WTC11 (cell line): ENCODE data around the gene TECR. TPM values are rescaled to one million over a fixed set of nuclear protein-coding genes. Genes with fewer than 3 reads are reported as not detected.

Source experiments
- ATAC-seq: fragments of 200-7000 bp; cut with Tn5 transposase; 2 replicates; pipeline ENCODE4 v1.10.0; 2021; ENCODE audit warnings: mild to moderate bottlenecking, moderate library complexity
- CTCF ChIA-PET: fragments of 300-600 bp; sonication (Branson Sonifier 250); formaldehyde crosslinking; loops from one replicate; lab custom pipeline; 2021; ENCODE audit warnings: antibody characterized with exemption; lab: Charles Lee
- POLR2A ChIA-PET: fragments of 350-600 bp; sonication (Branson Sonifier 250); formaldehyde crosslinking; loops from one replicate; lab custom pipeline; 2021; ENCODE audit warnings: antibody characterized with exemption; lab: Charles Lee
- DNase-seq: peaks from one replicate; pipeline ENCODE4 v3.0.0; 2021; ENCODE audit warnings: low spot score
- H3K27ac Mint-ChIP-seq: 2 replicates; pipeline ENCODE4 v1.8.0; 2021; ENCODE audit warnings: mixed read lengths
- H3K27me3 Mint-ChIP-seq: 2 replicates; pipeline ENCODE4 v1.8.0; 2021; ENCODE audit warnings: low read depth, mild to moderate bottlenecking, moderate library complexity, mixed read lengths
- H3K36me3 Mint-ChIP-seq: 2 replicates; pipeline ENCODE4 v1.8.0; 2021; ENCODE audit warnings: mixed read lengths
- H3K4me1 Mint-ChIP-seq: 2 replicates; pipeline ENCODE4 v1.8.0; 2022; ENCODE audit warnings: mixed read lengths
- H3K4me3 Mint-ChIP-seq: 2 replicates; pipeline ENCODE4 v1.8.0; 2021; ENCODE audit warnings: mild to moderate bottlenecking, moderate library complexity, mixed read lengths
- H3K9me3 Mint-ChIP-seq: 2 replicates; pipeline ENCODE4 v1.8.0; 2021; ENCODE audit warnings: mixed read lengths
- AFF4 ChIP-seq: sonication (generic); formaldehyde crosslinking; IDR thresholded peaks from 2 replicates; pipeline ENCODE4 v1.8.1; 2023; ENCODE audit warnings: mild to moderate bottlenecking, missing genetic modification reagents, borderline replicate concordance
- CREM ChIP-seq: sonication (generic); formaldehyde crosslinking; IDR thresholded peaks from 2 replicates; pipeline ENCODE4 v1.8.1; 2022; ENCODE audit warnings: mild to moderate bottlenecking, missing genetic modification reagents, moderate library complexity
- FOXJ3 ChIP-seq: sonication (generic); formaldehyde crosslinking; IDR thresholded peaks from 2 replicates; pipeline ENCODE4 v1.9.0; 2021; ENCODE audit warnings: missing genetic modification reagents, mild to moderate bottlenecking, borderline replicate concordance
- GABPB1 ChIP-seq: sonication (generic); formaldehyde crosslinking; IDR thresholded peaks from 2 replicates; pipeline ENCODE4 v1.8.1; 2023; ENCODE audit warnings: mild to moderate bottlenecking, missing genetic modification reagents
- GTF2I ChIP-seq: fragments of 250-450 bp; sonication (Bioruptor Pico); conservative IDR thresholded peaks from 2 replicates; pipeline ENCODE4 v1.4.0; 2021; ENCODE audit warnings: mild to moderate bottlenecking
- IRF1 ChIP-seq: sonication (generic); formaldehyde crosslinking; IDR thresholded peaks from 2 replicates; pipeline ENCODE4 v1.8.0; 2023; ENCODE audit warnings: missing genetic modification reagents
- IRF2 ChIP-seq: sonication (generic); formaldehyde crosslinking; IDR thresholded peaks from 2 replicates; pipeline ENCODE4 v1.8.0; 2022; ENCODE audit warnings: low read depth, missing genetic modification reagents, borderline replicate concordance
- MYBL2 ChIP-seq: sonication (generic); formaldehyde crosslinking; IDR thresholded peaks from 2 replicates; pipeline ENCODE4 v1.8.1; 2023; ENCODE audit warnings: mild to moderate bottlenecking, moderate library complexity, missing genetic modification reagents
- NR2C2 ChIP-seq: sonication (generic); formaldehyde crosslinking; IDR thresholded peaks from 2 replicates; pipeline ENCODE4 v1.8.0; 2022; ENCODE audit warnings: mild to moderate bottlenecking, missing genetic modification reagents
- PRRX2 ChIP-seq: fragments of 250-450 bp; sonication (Bioruptor Pico); IDR thresholded peaks from 2 replicates; pipeline ENCODE4 v1.8.0; 2021; ENCODE audit warnings: mild to moderate bottlenecking
- ZNF232 ChIP-seq: sonication (generic); formaldehyde crosslinking; IDR thresholded peaks from 2 replicates; pipeline ENCODE4 v1.8.0; 2022; ENCODE audit warnings: mild to moderate bottlenecking, missing genetic modification reagents
- ZNF263 ChIP-seq: sonication (generic); formaldehyde crosslinking; IDR thresholded peaks from 2 replicates; pipeline ENCODE4 v1.8.1; 2022; ENCODE audit warnings: low read depth, mild to moderate bottlenecking, moderate library complexity, missing genetic modification reagents
- ZNF317 ChIP-seq: sonication (generic); formaldehyde crosslinking; IDR thresholded peaks from 2 replicates; pipeline ENCODE4 v1.8.1; 2023; ENCODE audit warnings: low read depth, mild to moderate bottlenecking, moderate library complexity, missing genetic modification reagents, borderline replicate concordance
- ZNF396 ChIP-seq: fragments of 250-450 bp; sonication (Bioruptor Pico); IDR thresholded peaks from 2 replicates; pipeline ENCODE4 v1.8.0; 2021; ENCODE audit warnings: mild to moderate bottlenecking, moderate library complexity, borderline replicate concordance
- ZNF425 ChIP-seq: fragments of 250-450 bp; sonication (Bioruptor Pico); conservative IDR thresholded peaks from 2 replicates; pipeline ENCODE4 v1.9.0; 2021; ENCODE audit warnings: mild to moderate bottlenecking
- ZNF671 ChIP-seq: fragments of 250-450 bp; sonication (Bioruptor Pico); IDR thresholded peaks from 2 replicates; pipeline ENCODE4 v1.8.0; 2021; ENCODE audit warnings: mild to moderate bottlenecking
- total RNA-seq: library from RNA; stranded (reverse); gene quantifications from 3 replicates; pipeline ENCODE4 v1.2.3, GENCODE V29; 2021
- TF ChIP-seq, protein P1 (sequence below): fragments of 250-450 bp; sonication (Bioruptor Pico); IDR thresholded peaks from 2 replicates; pipeline ENCODE4 v1.8.0; 2021; ENCODE audit warnings: mild to moderate bottlenecking
- TF ChIP-seq, protein P2 (sequence below): sonication (generic); formaldehyde crosslinking; IDR thresholded peaks from 2 replicates; pipeline ENCODE4 v1.8.0; 2022; ENCODE audit warnings: mild to moderate bottlenecking, missing genetic modification reagents
- TF ChIP-seq, protein P3 (sequence below): fragments of 250-450 bp; sonication (Bioruptor Pico); IDR thresholded peaks from 2 replicates; pipeline ENCODE4 v1.9.0; 2021; ENCODE audit warnings: mild to moderate bottlenecking
- TF ChIP-seq, protein P4 (sequence below): fragments of 250-450 bp; sonication (Bioruptor Pico); IDR thresholded peaks from 2 replicates; pipeline ENCODE4 v1.9.0; 2021; ENCODE audit warnings: mild to moderate bottlenecking, borderline replicate concordance

TECR gene
- total RNA-seq, 1 experiment from 2014 or later, result 161 TPM

DNA sequence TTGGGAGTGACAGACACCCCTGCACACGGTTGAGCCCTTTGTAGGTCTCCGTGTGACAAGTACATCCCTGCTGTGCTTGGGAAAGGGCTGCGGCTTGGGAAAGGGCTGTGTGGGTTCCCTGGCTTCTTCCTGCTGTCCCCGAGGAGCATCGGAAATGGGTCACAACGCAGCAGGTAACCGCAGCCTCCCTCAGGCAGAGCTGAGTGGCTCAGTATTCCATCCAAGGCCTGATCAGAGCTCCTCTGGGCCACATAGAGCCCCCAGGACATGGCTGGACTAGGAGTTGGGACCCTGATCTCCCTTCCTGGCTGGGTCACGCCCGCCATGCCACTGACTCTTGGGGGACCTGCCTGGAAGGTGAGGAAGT, 16.3 kb downstream of the TECR start (continued):
- TF ChIP-seq ZNF263 (CRISPR knock-in tag), result no peak
- TF ChIP-seq ZNF317 (CRISPR knock-in tag), result no peak
- no peak for TF ChIP-seq MYBL2
- TF ChIP-seq, all 79 proteins: peak for 0

GRCh38 chr19:14550201-14550754, 20.9 kb downstream of the TECR start:
- H3K9me3 Mint-ChIP-seq, result no peaks in the 10 kb centered on the region
- H3K27ac Mint-ChIP-seq, result peak overlapping the region; percentile 67
- H3K36me3 Mint-ChIP-seq, result peaks cover 7% of the 10 kb centered on the region
- peaks cover 12% of the 10 kb centered on the region for H3K4me1 Mint-ChIP-seq
- ATAC-seq (no peak), DNase-seq (no peak)
- POLR2A ChIA-PET, result interaction anchor here (0.6 kb wide), 1 partner anchor 209 kb away, joined by 3 read pairs; no protein-coding TSS in a partner anchor
- CTCF ChIA-PET, result interaction anchor here (0.8 to 2.5 kb wide), 5 partner anchors 10 to 70 kb away, joined by 3 to 17 read pairs (median 12); partner anchors contain the start of gene DNAJB1
- H3K4me3 Mint-ChIP-seq, result no peak overlapping the region
- no peaks in the 10 kb centered on the region for H3K27me3 Mint-ChIP-seq
- TF ChIP-seq, protein P1, sequence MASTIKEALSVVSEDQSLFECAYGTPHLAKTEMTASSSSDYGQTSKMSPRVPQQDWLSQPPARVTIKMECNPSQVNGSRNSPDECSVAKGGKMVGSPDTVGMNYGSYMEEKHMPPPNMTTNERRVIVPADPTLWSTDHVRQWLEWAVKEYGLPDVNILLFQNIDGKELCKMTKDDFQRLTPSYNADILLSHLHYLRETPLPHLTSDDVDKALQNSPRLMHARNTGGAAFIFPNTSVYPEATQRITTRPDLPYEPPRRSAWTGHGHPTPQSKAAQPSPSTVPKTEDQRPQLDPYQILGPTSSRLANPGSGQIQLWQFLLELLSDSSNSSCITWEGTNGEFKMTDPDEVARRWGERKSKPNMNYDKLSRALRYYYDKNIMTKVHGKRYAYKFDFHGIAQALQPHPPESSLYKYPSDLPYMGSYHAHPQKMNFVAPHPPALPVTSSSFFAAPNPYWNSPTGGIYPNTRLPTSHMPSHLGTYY (CRISPR knock-in tag), result no peak
- TF ChIP-seq IRF2 (CRISPR knock-in tag) (no peak), NR2C2 (CRISPR knock-in tag) (no peak), GTF2I (CRISPR knock-in tag) (no peak), AFF4 (CRISPR knock-in tag) (no peak), CREM (CRISPR knock-in tag) (no peak), ZNF232 (CRISPR knock-in tag) (no peak), ZNF671 (CRISPR knock-in tag) (no peak), PRRX2 (CRISPR knock-in tag) (no peak), IRF1 (CRISPR knock-in tag) (no peak), ZNF396 (CRISPR knock-in tag) (no peak), FOXJ3 (CRISPR knock-in tag) (no peak), GABPB1 (no peak), ZNF425 (CRISPR knock-in tag) (no peak)
- TF ChIP-seq, protein P2, sequence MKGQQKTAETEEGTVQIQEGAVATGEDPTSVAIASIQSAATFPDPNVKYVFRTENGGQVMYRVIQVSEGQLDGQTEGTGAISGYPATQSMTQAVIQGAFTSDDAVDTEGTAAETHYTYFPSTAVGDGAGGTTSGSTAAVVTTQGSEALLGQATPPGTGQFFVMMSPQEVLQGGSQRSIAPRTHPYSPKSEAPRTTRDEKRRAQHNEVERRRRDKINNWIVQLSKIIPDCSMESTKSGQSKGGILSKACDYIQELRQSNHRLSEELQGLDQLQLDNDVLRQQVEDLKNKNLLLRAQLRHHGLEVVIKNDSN (CRISPR knock-in tag), result no peak
- TF ChIP-seq, protein P3, sequence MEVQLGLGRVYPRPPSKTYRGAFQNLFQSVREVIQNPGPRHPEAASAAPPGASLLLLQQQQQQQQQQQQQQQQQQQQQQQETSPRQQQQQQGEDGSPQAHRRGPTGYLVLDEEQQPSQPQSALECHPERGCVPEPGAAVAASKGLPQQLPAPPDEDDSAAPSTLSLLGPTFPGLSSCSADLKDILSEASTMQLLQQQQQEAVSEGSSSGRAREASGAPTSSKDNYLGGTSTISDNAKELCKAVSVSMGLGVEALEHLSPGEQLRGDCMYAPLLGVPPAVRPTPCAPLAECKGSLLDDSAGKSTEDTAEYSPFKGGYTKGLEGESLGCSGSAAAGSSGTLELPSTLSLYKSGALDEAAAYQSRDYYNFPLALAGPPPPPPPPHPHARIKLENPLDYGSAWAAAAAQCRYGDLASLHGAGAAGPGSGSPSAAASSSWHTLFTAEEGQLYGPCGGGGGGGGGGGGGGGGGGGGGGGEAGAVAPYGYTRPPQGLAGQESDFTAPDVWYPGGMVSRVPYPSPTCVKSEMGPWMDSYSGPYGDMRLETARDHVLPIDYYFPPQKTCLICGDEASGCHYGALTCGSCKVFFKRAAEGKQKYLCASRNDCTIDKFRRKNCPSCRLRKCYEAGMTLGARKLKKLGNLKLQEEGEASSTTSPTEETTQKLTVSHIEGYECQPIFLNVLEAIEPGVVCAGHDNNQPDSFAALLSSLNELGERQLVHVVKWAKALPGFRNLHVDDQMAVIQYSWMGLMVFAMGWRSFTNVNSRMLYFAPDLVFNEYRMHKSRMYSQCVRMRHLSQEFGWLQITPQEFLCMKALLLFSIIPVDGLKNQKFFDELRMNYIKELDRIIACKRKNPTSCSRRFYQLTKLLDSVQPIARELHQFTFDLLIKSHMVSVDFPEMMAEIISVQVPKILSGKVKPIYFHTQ (CRISPR knock-in tag), result no peak
- TF ChIP-seq, protein P4, sequence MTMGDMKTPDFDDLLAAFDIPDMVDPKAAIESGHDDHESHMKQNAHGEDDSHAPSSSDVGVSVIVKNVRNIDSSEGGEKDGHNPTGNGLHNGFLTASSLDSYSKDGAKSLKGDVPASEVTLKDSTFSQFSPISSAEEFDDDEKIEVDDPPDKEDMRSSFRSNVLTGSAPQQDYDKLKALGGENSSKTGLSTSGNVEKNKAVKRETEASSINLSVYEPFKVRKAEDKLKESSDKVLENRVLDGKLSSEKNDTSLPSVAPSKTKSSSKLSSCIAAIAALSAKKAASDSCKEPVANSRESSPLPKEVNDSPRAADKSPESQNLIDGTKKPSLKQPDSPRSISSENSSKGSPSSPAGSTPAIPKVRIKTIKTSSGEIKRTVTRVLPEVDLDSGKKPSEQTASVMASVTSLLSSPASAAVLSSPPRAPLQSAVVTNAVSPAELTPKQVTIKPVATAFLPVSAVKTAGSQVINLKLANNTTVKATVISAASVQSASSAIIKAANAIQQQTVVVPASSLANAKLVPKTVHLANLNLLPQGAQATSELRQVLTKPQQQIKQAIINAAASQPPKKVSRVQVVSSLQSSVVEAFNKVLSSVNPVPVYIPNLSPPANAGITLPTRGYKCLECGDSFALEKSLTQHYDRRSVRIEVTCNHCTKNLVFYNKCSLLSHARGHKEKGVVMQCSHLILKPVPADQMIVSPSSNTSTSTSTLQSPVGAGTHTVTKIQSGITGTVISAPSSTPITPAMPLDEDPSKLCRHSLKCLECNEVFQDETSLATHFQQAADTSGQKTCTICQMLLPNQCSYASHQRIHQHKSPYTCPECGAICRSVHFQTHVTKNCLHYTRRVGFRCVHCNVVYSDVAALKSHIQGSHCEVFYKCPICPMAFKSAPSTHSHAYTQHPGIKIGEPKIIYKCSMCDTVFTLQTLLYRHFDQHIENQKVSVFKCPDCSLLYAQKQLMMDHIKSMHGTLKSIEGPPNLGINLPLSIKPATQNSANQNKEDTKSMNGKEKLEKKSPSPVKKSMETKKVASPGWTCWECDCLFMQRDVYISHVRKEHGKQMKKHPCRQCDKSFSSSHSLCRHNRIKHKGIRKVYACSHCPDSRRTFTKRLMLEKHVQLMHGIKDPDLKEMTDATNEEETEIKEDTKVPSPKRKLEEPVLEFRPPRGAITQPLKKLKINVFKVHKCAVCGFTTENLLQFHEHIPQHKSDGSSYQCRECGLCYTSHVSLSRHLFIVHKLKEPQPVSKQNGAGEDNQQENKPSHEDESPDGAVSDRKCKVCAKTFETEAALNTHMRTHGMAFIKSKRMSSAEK, result no peak
